GM18505 (cell line): ENCODE data around the gene RALB.

ENCODE experiments used
- ATAC-seq: cut with Tn5 transposase; IDR thresholded peaks from one replicate; pipeline ENCODE4 v1.9.1; 2021; ENCODE audit not compliant: unreplicated experiment
- POLR2A ChIP-seq: IDR thresholded peaks from 4 replicates; pipeline ENCODE4 v1.6.1; 2011; ENCODE audit warnings: borderline replicate concordance; ENCODE audit not compliant: insufficient read depth, insufficient read length; ENCODE audit errors: extremely low read depth

The RALB gene

GRCh38 chr2:120219766-120220165, 32.9 kb upstream of the RALB start:
- no peak for ATAC-seq

GRCh38 chr2:120220756-120221155, 31.9 kb upstream of the RALB start:
- ATAC-seq = no peak

More at GRCh38 chr2:120219766-120220165, 32.9 kb upstream of the RALB start:
- TF ChIP-seq POLR2A = no peak

GRCh38 chr2:120221616-120222015, 31.0 kb upstream of the RALB start:
- ATAC-seq = no peak
- no peak for TF ChIP-seq POLR2A

More at GRCh38 chr2:120220756-120221155, 31.9 kb upstream of the RALB start:
- no peak for TF ChIP-seq POLR2A

GRCh38 chr2:120222186-120223033, 30.2 kb upstream of the RALB start:
- ATAC-seq = peak; percentile 2
- TF ChIP-seq POLR2A = no peak

- peak; percentile 88 for ATAC-seq
- TF ChIP-seq POLR2A = peak; percentile 83
Measured at GRCh38 chr2:120223034-120223912, 29.4 kb upstream of the RALB start, which contains the start of gene TMEM185B. TMEM185B (minus strand) TSS chr2:120223400; CDS start chr2:120222976, 424 bp downstream.

- ATAC-seq = no peak
- no peak for TF ChIP-seq POLR2A
Measured at GRCh38 chr2:120224256-120224655, 28.4 kb upstream of the RALB start.

GRCh38 chr2:120224735-120225548, 27.7 kb upstream of the RALB start:
- TF ChIP-seq POLR2A = no peak
- no peak for ATAC-seq

- TF ChIP-seq POLR2A = no peak
- ATAC-seq = no peak
Measured at GRCh38 chr2:120225549-120226065, 27.0 kb upstream of the RALB start.

- TF ChIP-seq POLR2A = no peak
- ATAC-seq = no peak
Measured at GRCh38 chr2:120226316-120226715, 26.3 kb upstream of the RALB start.

GRCh38 chr2:120227111-120227991, 25.3 kb upstream of the RALB start:
- peak; percentile 38 for TF ChIP-seq POLR2A
- no peak for ATAC-seq

GRCh38 chr2:120228503-120228902, 24.1 kb upstream of the RALB start:
- ATAC-seq = no peak
- no peak for TF ChIP-seq POLR2A

GRCh38 chr2:120229341-120229740, 23.3 kb upstream of the RALB start:
- no peak for TF ChIP-seq POLR2A
- no peak for ATAC-seq
